SJSA1 (cell line): ENCODE results near the gene RNF123. TPM values are rescaled to one million over a fixed set of nuclear protein-coding genes. Genes with fewer than 3 reads are reported as not detected.

Experiments
- DNase-seq, 2 experiments: peaks; one replicate each; pipeline ENCODE4 v3.0.0-alpha.2; 2015 to 2020; ENCODE audit warnings: low spot score in 2 of 2, low read depth in 1 of 2
- H3K27ac ChIP-seq: fragments of 250-450 bp; sonication (Bioruptor Pico); 2 replicates; pipeline ENCODE4 v1.5.1; 2020; ENCODE audit warnings: mild to moderate bottlenecking, moderate library complexity
- H3K27me3 ChIP-seq: fragments of 250-450 bp; sonication (Bioruptor Pico); replicated peaks from 2 replicates; pipeline ENCODE4 v1.5.1; 2020; ENCODE audit warnings: mild to moderate bottlenecking, moderate library complexity
- H3K36me3 ChIP-seq: fragments of 250-450 bp; sonication (Bioruptor Pico); 2 replicates; pipeline ENCODE4 v1.5.1; 2020; ENCODE audit warnings: mild to moderate bottlenecking
- H3K4me1 ChIP-seq: fragments of 250-450 bp; sonication (Bioruptor Pico); replicated peaks from 2 replicates; pipeline ENCODE4 v1.6.1; 2021; ENCODE audit warnings: mild to moderate bottlenecking
- H3K4me3 ChIP-seq: fragments of 250-450 bp; sonication (Bioruptor Pico); 2 replicates; pipeline ENCODE4 v1.5.1; 2020; ENCODE audit warnings: mild to moderate bottlenecking
- H3K9me3 ChIP-seq: fragments of 250-450 bp; sonication (Bioruptor Pico); replicated peaks from 2 replicates; pipeline ENCODE4 v1.5.1; 2020; ENCODE audit warnings: mild to moderate bottlenecking
- total RNA-seq: library from RNA; depleted of rRNA; stranded (reverse); fragments of >200 nt; shearing (Covaris generic); gene quantifications from 2 replicates; pipeline ENCODE4 v1.2.3, GENCODE V29; 2014; rRNA removed

RNF123 gene
- total RNA-seq, 1 experiment from 2014 or later = 17.1 TPM

- DNase-seq = no peak
- no peaks in the 10 kb centered on the region for H3K36me3 ChIP-seq
- H3K27me3 ChIP-seq = no peaks in the 10 kb centered on the region
- H3K4me3 ChIP-seq = no peak overlapping the region
- H3K4me1 ChIP-seq = no peaks in the 10 kb centered on the region
- no peaks in the 10 kb centered on the region for H3K9me3 ChIP-seq
- no peak overlapping the region for H3K27ac ChIP-seq
Measured at GRCh38 chr3:49759226-49759625, 69.9 kb downstream of the RNF123 start.

- no peaks in the 10 kb centered on the region for H3K9me3 ChIP-seq
- H3K36me3 ChIP-seq = no peaks in the 10 kb centered on the region
- no peaks in the 10 kb centered on the region for H3K27me3 ChIP-seq
- DNase-seq = no peak
- no peaks in the 10 kb centered on the region for H3K4me1 ChIP-seq
- H3K4me3 ChIP-seq = no peak overlapping the region
- H3K27ac ChIP-seq = no peak overlapping the region
Measured at GRCh38 chr3:49761661-49762060, 72.3 kb downstream of the RNF123 start.

- DNase-seq = no peak
- Histone ChIP-seq H3K4me3 (no peak overlapping the region), H3K27me3 (no peaks in the 10 kb centered on the region), H3K4me1 (peaks cover 1% of the 10 kb centered on the region), H3K36me3 (0 out of 2 replicates have a peak, but pooled peaks cover under 1% of the 10 kb centered on the region), H3K27ac (no peak overlapping the region), H3K9me3 (no peaks in the 10 kb centered on the region)
Measured at GRCh38 chr3:49763981-49764380, 74.6 kb downstream of the RNF123 start.

GRCh38 chr3:49769286-49769915, 80.0 kb downstream of the RNF123 start:
- H3K4me1 ChIP-seq = peaks cover 20% of the 10 kb centered on the region
- no peaks in the 10 kb centered on the region for H3K27me3 ChIP-seq
- no peaks in the 10 kb centered on the region for H3K9me3 ChIP-seq
- H3K36me3 ChIP-seq = peaks cover 7% of the 10 kb centered on the region; the same call in 1 of the 2 replicates
- DNase-seq = peak in 1 of 2 experiments; percentile 26
- H3K4me3 ChIP-seq = no peak overlapping the region
- H3K27ac ChIP-seq = peak overlapping the region; percentile 9; the same call in 1 of the 2 replicates

GRCh38 chr3:49769926-49770325, 80.6 kb downstream of the RNF123 start:
- H3K4me1 ChIP-seq = peaks cover 20% of the 10 kb centered on the region
- no peak overlapping the region for H3K4me3 ChIP-seq
- no peak for DNase-seq
- no peak overlapping the region for H3K27ac ChIP-seq
- H3K9me3 ChIP-seq = no peaks in the 10 kb centered on the region
- no peaks in the 10 kb centered on the region for H3K27me3 ChIP-seq
- H3K36me3 ChIP-seq = peaks cover 7% of the 10 kb centered on the region; the same call in 1 of the 2 replicates

Other genes with a start within 250 kb of the RNF123 start
- gene DAG1, start 219.3 kb upstream of the RNF123 start, total RNA-seq = 52.1 and 69.5 TPM in 2 replicates
- 0.05 TPM in 1 of 2 replicates, not detected in the other for gene BSN, start 135.1 kb upstream of the RNF123 start, total RNA-seq
- 97.9 and 135 TPM in 2 replicates for gene APEH, start 15.2 kb upstream of the RNF123 start, total RNA-seq
- 0.50 and 1.2 TPM in 2 replicates for gene MST1, start 83 bp upstream of the RNF123 start, total RNA-seq
- gene AMIGO3, start 30.1 kb downstream of the RNF123 start, total RNA-seq = 4.0 and 4.3 TPM in 2 replicates
- 26.5 and 32.2 TPM in 2 replicates for gene GMPPB, start 34.4 kb downstream of the RNF123 start, total RNA-seq
- 17.5 and 22.5 TPM in 2 replicates for gene IP6K1, start 97.0 kb downstream of the RNF123 start, total RNA-seq
- not detected in 2 replicates for gene CDHR4, start 110.3 kb downstream of the RNF123 start, total RNA-seq
- gene INKA1, start 113.7 kb downstream of the RNF123 start, total RNA-seq = 0.56 and 1.3 TPM in 2 replicates
- gene UBA7, start 124.4 kb downstream of the RNF123 start, total RNA-seq = 11.7 and 24.8 TPM in 2 replicates
- 3.0 and 9.3 TPM in 2 replicates for gene TRAIP, start 167.0 kb downstream of the RNF123 start, total RNA-seq
- not detected in 2 replicates for gene CAMKV, start 180.3 kb downstream of the RNF123 start, total RNA-seq
- gene MST1R, start 214.3 kb downstream of the RNF123 start, total RNA-seq = not detected in 2 replicates
- gene MON1A, start 240.3 kb downstream of the RNF123 start, total RNA-seq = 7.6 and 7.8 TPM in 2 replicates